GM19043 (cell line): ENCODE data around the gene SERPINE2.
A peak's percentile ranks its signal among the peaks of the same experiment; 100 is the strongest.

Experiments used
- ATAC-seq: cut with Tn5 transposase; IDR thresholded peaks from one replicate; pipeline ENCODE4 v1.9.1; 2021; ENCODE audit warnings: low read depth; ENCODE audit not compliant: unreplicated experiment

The SERPINE2 gene, protein sequence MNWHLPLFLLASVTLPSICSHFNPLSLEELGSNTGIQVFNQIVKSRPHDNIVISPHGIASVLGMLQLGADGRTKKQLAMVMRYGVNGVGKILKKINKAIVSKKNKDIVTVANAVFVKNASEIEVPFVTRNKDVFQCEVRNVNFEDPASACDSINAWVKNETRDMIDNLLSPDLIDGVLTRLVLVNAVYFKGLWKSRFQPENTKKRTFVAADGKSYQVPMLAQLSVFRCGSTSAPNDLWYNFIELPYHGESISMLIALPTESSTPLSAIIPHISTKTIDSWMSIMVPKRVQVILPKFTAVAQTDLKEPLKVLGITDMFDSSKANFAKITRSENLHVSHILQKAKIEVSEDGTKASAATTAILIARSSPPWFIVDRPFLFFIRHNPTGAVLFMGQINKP

DNA sequence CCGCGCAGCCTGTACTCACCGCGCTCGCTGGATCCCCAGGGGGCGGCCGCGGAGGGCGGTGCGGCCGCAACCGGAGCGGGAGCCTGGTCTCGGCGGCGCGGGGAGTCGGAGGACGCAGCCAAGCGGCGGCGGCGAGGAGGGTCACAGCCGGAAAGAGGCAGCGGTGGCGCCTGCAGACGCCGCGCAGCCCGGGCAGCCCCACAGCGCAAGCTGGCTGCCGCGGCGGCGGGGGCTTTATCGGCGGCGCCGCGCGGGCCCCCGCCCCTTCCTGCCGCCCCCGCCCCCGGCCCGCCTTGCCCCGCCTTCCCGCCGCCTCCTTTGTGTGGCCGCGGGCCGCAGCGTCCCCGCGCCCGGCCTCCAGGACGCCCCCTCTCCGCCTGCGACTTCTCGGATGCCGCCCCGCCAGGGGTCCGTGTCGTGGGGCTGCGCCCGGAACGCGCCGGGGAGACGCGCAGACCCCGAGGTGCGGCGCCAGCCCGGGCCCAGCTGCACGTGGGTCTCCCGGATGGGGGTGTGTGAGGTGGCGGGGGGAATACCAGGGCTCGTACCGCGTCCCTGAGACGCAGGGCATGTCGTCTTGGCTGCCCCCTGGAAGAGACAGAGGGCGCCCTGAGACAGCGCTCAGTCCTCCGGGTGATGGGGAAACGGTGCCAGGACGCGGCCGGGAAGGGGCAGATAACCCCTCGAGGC is at the start of gene SERPINE2:
Gene SERPINE2, minus strand, starts transcription at position 207 of the 690 bp plus-strand sequence. CDS start 37,386 bp downstream, outside the sequence.
- ATAC-seq: peak; percentile 60

DNA sequence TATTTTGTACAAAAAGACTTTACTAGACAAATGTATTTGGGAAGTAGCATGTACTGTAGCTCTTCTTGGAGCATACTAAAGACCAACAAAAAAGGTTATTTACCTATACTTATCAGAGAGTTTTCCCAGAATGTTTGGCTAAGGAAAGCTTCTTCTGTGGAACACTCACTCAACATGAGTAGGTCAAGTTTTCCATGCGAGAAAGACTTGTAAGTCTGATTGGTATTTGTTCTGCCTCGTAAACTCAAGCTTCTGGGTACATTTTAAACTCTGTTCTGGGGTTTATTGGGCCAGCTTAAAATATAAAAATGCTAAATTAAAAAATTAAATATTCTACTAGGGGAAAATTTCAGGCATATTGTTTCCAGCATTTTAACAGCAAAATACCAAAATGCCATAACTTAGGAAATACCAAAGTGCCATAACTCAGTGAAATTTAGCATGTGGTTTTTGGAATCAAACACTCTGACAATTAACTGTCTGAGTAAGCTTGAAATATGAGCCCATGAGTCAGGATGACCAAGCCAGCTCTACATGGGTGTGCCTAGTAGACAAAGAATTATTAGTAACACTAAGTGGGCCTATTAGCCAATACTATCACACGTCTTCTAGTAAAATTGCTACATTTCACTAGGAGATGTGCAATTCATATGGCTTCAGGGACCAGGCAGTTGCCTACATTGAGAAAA is 47.3 kb upstream of the SERPINE2 start:
- ATAC-seq: no peak

DNA sequence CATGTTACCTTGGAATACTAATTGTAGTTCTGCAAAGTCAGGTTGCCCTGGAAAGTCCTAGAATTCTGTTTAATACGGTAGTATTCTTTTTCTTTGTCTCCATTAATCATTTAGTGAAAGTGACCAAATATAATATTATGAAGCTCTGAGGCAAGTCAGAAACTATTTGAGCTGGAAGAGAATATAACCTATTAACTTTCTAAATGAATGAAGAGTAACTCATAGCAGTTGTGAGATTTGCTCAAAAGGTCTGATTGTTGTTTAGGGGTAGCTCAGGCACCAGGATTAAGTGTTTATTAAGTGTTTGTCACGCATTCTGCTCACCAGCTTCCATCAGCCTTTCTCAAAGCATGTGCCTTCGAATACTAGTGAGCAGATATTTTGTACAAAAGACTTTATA is 46.7 kb upstream of the SERPINE2 start:
- ATAC-seq: no peak

DNA sequence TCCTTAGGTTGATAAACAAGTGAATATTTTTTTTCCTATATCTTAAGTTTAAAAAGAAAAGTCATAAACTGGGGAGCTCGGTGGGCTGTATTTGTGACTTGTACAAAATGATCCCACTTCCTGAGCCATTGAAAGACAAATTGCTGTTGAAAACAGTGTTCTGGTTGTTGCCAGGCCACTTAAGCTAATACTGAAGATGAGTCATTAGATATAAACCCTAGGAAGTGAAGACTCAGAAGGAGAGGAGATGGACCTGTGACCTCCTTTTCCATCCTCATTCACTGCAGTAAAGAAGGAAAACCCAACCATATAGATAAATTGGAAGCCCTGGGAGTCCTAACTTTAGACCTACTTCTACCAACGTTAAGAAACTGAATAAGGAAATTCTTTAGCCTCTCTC is 46.2 kb upstream of the SERPINE2 start:
- no peak for ATAC-seq

DNA sequence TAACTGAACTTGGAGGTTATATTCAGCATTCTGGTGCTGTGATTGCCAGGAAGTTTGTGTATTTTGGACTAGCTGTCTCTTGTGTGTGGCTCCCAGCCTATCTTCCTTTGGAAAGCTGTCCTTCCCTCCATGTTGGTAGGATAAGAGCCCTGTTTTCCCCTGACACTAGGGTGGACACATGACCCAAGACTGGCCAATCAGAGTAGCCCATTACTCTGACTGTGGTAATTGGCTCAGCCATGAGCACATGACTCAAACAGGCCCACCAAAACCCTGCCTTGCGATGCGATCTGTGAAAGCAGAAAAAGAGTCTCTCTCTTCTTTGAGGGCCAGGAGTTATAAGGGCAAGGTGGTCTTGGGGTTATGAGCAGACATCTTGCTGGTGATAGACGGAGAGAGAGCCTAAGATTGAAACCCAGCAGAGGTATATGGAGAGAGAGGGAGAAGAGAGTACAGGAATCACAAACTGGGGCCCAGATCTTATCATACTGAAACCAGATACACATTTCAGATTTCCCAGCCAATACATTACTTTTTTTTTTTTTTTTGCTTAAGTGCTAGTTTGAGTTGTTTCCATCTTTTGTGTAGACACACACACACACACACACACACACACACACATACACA is 45.3 kb upstream of the SERPINE2 start:
- ATAC-seq: no peak

DNA sequence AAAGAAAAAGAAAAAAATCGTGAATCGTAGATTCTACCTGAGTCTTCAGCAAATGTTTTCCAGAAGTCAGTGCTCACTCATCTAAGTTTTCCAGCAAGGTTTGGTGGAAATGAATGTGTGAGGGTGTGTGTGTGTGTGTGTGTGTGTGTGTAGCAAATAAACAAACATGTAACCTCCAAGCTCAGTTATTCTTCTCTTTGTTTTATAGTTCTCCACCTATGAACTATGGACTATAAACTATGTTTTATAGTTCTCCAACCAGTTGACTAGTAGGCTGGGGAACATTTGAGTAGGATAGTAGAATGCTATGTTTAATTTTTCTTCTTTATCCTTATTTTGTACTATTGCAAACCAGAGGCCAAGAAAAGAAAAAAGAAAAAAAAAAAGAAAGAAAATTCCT is 44.6 kb upstream of the SERPINE2 start:
- no peak for ATAC-seq

DNA sequence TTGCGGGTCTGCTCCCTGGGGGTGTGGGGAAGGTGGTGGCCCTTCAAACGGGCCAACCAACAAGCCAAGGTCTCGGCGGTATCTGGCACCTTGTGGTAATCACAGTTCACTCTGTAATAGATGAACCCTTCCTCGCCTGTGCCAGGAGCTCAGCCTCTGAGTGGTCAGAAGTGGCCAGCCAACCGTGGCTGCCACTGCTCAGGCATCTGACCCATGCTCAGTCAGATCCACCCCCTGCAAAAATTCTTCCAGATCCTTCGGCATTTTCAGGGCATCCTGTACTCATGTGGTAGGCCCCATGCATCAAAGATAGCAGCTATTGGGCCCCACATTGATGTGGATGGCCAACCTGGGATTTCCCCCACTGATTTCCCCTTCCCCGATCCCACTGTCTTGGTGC is 39.6 kb upstream of the SERPINE2 start:
- no peak for ATAC-seq

DNA sequence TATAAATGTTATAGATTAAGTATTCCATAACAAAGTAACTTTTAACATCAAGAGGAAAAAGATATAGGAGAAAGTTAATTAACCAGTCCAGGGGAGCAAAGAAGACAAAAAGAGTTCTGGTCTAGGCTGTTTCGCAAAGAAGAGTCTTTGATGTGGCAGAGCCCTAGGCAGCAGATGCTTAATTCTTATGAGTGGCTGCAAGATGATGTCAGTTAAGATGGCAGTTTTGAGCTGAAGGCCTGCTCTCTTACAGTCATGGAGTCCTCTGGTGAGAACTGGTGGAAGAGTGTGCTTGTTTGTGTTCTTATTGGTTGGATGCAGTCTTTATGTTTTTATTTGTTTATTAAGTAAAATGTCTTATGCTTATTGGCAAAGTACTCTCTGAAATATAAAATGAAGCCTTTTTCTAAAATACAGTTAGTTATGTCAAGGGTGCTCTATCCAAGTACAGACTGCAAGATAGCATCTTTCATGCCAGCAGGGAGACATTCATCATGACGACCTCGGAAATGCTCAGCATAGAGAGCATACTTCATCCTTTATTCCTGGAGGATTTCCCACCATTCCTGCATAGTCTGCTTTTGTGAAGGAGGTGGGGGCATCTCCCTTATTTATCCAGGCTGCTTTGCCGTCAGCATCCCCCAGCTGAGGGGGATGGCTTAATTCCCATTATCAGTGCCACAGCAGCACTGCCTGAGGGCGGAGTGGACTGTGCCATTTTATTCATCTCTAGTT is 38.9 kb upstream of the SERPINE2 start:
- ATAC-seq: no peak

DNA sequence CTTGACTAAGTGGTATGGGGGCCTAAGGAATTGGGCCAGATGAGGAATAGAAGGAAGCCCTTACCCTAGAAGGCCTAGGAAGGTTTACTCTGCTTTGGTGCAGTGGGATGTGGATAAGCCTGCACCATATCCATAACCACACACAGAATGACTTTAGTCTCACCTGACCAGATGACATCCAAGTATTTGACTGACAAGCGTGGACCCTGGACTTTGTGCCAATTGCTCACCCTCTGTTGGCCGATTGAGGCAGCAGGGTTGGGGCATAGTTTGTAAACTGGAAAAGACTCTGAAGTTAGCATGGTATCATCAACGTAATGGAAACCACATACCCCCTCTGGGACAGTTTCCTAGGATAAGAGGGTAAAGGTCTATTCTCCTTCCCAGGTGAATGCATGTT is 36.5 kb upstream of the SERPINE2 start:
- ATAC-seq: no peak

DNA sequence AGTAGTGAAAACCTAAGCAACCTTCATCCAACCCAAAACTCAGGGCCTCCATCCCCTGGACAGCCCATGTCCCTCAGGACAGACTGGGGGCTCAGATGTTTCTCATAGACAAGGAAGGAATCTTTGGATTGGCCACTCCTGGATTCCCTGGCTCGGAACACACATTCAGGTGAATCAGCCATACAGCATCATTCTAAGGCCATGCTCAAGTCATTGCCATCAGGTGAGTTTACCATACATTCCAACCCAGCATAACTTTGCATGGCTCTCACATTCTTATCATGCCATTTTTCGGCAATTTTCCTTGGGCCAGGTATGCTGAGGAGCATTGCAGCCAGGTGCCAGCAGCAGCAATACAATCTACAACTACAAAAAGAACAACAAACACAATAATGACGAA is 34.6 kb upstream of the SERPINE2 start:
- no peak for ATAC-seq

DNA sequence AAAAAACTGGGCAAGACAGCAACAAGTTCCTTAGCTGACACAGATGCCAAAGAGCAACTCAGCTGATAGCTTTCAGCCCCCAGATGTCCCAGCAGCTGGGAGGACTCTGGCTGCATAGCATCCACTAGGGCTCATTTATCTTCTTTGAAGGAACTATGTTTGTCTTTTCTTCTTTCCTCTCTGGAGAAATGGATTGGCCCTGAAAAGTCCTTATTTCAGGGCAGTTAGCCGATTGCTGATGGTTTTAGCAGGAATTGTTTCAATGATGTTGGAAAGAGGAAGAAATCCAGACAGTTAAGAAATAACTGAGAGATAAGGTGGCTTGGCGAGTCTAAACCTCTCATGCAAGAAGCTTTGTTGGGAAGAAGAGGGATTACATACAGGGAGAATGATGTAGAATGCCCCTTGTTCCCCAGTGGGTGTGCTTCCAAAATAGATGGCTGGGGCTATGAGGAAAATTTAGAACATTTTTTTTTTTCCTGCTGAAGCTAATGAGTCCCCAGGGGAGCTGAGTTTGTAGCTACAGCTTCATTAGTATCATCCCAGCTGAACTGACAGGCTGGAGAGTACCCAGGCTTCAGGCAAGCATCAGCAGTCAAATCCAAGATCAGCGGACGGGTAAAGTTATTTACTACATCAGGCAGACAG is 33.6 kb upstream of the SERPINE2 start:
- no peak for ATAC-seq

DNA sequence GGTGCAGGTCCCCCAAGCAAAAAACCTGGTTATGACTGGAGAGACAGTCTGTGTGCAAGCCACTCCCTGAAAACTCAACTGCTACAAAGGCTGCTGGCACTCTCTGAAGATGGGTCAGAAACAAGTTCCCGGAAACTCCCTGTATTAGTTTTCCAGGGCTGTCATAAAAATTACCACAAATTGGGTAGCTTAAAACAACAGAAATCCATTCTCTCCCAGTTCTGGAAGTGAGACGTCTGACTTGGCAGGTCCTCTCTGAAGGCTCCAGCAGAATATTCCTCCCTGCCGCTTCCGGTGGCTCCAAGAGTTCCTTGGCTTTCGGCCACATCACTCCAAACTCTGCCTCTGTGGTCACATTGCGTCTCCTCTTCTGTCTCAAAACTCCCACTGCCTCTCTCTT is 30.1 kb upstream of the SERPINE2 start:
- ATAC-seq: no peak

DNA sequence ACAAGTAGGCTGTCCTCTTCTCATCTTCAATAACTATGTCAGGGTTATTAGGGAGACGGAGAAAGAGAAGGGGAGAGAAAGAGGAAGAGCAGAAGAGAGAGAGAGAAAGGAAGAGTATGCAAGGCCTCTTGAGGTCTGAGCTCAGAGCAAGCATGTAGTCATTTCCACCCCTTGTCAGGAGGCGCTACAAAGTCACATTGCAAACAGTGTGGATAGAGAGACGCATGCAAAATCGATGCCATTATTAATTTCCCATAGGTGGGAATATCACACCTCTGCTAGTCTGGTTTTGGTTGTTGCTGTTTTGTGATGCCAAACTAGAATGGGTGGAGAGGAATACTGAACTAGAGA is 24.2 kb upstream of the SERPINE2 start:
- peak; percentile 36 for ATAC-seq

DNA sequence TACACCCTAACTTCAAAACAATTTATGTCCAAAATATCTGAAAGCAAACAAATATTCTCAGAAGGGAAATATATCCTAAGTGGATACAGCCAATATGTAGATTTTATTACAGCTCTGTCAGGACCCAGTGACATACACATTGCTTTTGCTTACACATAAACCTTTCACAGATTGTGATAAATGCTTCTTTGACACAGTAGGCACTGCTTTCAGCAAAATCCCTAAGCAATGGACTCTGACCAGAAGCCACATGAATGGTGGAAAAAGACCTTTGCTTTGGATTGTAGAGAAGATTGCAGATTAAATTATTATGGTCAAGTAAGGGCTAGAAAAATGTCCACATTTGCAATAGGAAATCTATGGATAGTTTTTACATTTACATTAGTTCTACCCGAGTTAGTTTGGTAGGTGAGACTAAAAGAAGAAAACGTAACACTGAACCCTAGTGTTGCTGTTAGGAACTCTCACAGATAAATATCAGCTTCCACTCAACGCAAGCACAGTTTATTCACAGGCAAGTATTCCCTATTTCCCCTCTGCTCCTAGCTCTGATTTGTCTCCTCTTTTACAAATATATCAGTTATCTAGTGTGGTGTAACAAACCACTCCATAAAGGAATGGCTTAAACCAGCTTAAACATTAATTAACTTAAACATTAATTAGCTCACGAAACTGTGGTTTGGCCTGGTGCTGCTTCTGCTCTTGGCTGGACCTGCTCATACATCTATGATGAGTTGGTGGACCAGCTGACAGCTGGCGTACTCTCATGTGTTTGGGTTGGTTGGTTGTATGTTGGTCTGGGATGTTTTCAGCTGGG is 23.6 kb upstream of the SERPINE2 start:
- ATAC-seq: peak; percentile 78

DNA sequence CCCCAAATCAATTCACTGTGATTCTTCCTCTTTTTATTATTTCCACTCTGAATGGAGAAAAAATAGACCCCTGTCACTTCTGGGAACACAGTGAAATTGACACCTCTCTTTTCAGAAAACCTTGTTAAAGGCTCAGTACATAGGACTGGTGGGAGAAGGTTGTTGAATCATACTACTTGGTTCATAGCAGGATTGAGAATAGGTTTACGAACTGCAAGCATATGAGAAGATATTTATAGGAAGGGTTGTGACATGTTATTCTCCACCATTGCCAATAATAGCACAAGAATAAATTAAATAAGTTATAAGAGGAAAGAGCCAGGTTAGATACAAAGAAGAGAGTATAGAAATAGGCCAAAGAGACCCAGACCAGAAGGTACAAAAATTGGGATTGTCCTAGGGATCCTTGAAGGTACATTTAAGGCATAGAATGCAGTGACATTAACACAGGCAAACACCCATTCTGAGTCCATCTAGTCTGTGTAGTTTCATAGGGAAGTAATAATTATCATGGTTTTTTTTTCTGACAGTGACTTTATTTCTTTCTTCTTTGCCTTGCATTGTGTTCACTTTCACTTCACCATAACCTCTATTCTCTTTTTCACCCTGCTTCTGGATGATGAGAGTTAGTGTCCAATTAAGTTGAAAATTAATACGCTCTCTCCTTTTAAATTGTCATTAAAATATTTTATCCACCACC is 21.8 kb upstream of the SERPINE2 start:
- no peak for ATAC-seq

DNA sequence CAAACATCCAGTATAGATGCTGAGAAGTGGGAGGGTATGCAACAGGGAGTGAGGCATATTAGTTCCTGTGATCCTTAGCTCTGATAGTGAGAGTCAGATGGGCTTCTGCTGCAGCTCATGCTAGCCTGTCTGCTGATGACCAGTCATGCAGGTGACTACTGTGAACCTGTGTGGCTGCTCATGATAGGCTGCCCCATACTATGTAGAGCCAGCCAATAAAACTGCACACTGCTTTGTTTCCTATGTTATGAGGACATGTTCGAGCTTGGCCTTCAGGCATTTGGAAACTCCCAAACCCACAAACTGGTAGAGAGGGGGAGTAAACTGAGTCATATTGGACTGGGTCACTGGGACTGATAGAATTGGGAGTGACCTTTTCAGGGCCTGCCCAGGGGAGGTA is 20.1 kb upstream of the SERPINE2 start:
- ATAC-seq: no peak

DNA sequence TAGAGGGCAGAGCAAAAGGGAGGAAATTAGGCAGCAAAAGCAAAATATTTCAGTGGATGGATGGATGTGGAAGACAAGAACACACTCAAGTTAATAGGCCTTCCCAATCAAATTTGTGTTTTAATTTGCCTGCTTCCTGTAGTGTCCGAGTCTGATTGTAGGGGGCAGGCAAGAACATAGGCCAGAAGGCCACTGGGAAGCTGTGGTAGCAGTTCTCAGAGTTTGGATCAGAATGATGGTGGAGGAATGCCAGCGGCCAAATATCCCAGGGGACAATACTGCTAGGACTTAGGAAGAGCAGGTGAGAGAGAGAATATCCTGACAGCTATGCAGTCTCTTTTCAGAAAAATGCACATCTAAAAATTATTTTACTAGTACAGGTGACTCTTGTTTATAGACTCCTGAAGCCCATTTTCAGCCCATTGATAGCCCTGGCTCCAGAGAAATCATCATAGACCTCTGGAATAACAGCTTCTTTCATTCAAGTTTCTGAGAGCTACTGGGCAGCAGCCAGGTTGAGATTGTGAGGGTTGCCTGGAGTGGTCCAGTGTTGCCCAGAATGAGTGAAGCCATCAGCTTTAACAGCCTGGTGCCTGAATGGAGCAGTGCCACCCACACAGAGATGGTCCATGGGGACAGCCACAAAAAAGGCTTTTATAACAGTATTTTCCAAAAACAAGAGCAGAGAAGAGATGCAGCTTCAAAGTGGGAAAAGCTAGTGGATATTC is 19.1 kb upstream of the SERPINE2 start:
- ATAC-seq: no peak

DNA sequence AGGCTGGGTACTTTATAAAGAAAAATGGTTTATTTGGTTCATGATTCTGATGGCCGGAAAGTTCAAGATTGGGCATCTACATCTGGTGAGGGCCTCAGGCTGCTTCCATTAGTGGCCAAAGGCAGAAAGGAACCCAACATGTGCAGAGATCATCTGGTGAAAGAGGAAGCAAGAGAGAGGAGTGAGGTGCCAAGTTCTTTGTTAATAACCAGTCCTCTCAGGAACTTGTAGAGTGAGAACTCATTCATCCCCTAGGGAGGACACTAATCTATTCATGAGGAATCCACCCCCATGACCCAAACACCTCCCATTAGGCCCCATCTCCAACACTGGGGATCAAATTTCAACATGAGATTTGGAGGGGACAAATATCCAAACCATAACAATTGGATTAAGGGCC is 17.8 kb upstream of the SERPINE2 start:
- no peak for ATAC-seq
